SIG-M5 treated with dmso at 0.1 percent for 504 hours (cell line): ENCODE measurements around the gene CDKAL1.

Source experiments
- DNase-seq: peaks from one replicate; lab custom pipeline; 2025; ENCODE audit not compliant: unreplicated experiment; lab: John Stamatoyannopoulos, UW

CDKAL1 gene

GRCh38 chr6:21264288-21265033 is 730.2 kb downstream of the CDKAL1 start:
- no peak for DNase-seq

GRCh38 chr6:21265034-21265729 is 730.9 kb downstream of the CDKAL1 start:
- DNase-seq: no peak

GRCh38 chr6:21265730-21266044 is 731.4 kb downstream of the CDKAL1 start:
- DNase-seq: no peak

- no peak for DNase-seq
Measured at GRCh38 chr6:21270636-21271201, 736.5 kb downstream of the CDKAL1 start.

- no peak for DNase-seq
Measured at GRCh38 chr6:21271428-21272155, 737.3 kb downstream of the CDKAL1 start.

GRCh38 chr6:21273451-21273850 is 739.2 kb downstream of the CDKAL1 start:
- DNase-seq: no peak

GRCh38 chr6:21274851-21275250 is 740.6 kb downstream of the CDKAL1 start:
- no peak for DNase-seq

GRCh38 chr6:21277601-21278374 is 743.5 kb downstream of the CDKAL1 start:
- DNase-seq: no peak

- DNase-seq: no peak
Measured at GRCh38 chr6:21278375-21278745, 744.1 kb downstream of the CDKAL1 start.

- DNase-seq: no peak
Measured at GRCh38 chr6:21279619-21280018, 745.4 kb downstream of the CDKAL1 start.

GRCh38 chr6:21281366-21281765 is 747.1 kb downstream of the CDKAL1 start:
- no peak for DNase-seq
